Mononuclear cell (primary cell): ENCODE data around the gene CYTH1. TPM values are rescaled to one million over a fixed set of nuclear protein-coding genes. Genes with fewer than 3 reads are reported as not detected.
"Not testable (repeated sequence)": the region's sequence is repeated elsewhere in the genome, so short reads cannot be mapped to it uniquely, and the experiment has no call there.

Experiments used
- H3K27me3 ChIP-seq: 2 replicates; pipeline ENCODE4 v1.6.0; 2011; ENCODE audit warnings: low read length, control low read depth; ENCODE audit not compliant: insufficient read depth
- H3K4me1 ChIP-seq: 2 replicates; pipeline ENCODE4 v1.5.1; 2011; ENCODE audit warnings: mild to moderate bottlenecking, low read length, control low read depth; ENCODE audit not compliant: insufficient read depth
- H3K4me3 ChIP-seq: 2 replicates; pipeline ENCODE4 v1.5.1; 2011; ENCODE audit warnings: mild to moderate bottlenecking, low read length, moderate library complexity
- H3K9me3 ChIP-seq: 2 replicates; pipeline ENCODE4 v1.5.1; 2011; ENCODE audit warnings: low read depth, mild to moderate bottlenecking, control low read depth, low read length
- total RNA-seq: library from RNA; depleted of rRNA; stranded (reverse); fragments of >200 nt; gene quantifications from one replicate; pipeline ENCODE4 v1.2.3, GENCODE V29; 2012

CYTH1 gene
- total RNA-seq, 1 donor: 273 TPM

GRCh38 chr17:78678222-78678557 lies 103.9 kb downstream of the CYTH1 start:
- Histone ChIP-seq H3K4me1 (no peaks in the 10 kb centered on the region), H3K4me3 (no peak overlapping the region), H3K9me3 (no peaks in the 10 kb centered on the region), H3K27me3 (no peaks in the 10 kb centered on the region)

- Histone ChIP-seq H3K27me3 (no peaks in the 10 kb centered on the region), H3K4me3 (no peak overlapping the region), H3K9me3 (no peaks in the 10 kb centered on the region), H3K4me1 (no peaks in the 10 kb centered on the region)
Observed at GRCh38 chr17:78677303-78678221, 104.5 kb downstream of the CYTH1 start.

DNA sequence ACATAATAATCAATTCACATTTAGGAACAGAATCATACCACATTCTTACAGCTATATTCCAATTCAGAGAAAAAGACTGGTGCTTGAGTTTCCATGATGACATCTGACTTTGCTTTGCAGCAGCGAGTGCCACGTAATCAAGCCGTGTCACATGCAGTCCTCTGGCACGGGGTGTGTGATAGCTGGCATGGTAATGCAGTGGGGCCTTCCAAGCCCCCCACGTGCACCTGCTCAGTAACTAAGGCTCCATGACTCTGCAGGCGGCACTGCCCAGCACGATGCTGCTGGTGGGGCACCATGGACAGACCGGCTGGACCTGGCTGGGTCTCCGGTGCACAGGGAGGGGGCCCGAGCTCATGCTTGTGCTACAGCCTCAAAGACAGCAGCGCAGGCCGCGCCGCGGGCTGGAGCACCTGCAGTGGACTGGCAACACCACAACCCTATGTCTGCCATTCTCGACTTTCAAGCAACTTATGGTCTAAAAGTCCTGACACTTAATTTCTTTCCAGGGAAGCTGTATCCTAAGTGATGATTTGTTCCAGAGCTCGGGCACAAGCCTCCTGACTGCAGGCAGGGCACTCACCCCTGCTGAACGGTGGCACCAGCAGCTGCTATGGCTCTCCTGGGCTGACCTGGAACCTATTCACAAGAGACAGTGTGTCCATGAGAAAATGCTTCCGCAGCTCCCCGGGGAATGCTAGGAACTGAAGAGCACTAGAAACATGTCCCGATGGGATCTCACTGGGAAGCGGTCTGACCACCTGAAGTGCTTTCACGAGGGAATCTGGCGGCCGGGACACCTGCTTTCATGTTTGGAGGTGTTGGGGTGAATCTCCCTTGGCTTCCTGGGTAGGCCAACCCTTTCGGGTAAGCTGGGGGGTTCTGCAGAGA lies 105.4 kb downstream of the CYTH1 start:
- no peaks in the 10 kb centered on the region for H3K27me3 ChIP-seq
- H3K4me1 ChIP-seq: no peaks in the 10 kb centered on the region
- H3K9me3 ChIP-seq: no peaks in the 10 kb centered on the region
- no peak overlapping the region for H3K4me3 ChIP-seq

DNA sequence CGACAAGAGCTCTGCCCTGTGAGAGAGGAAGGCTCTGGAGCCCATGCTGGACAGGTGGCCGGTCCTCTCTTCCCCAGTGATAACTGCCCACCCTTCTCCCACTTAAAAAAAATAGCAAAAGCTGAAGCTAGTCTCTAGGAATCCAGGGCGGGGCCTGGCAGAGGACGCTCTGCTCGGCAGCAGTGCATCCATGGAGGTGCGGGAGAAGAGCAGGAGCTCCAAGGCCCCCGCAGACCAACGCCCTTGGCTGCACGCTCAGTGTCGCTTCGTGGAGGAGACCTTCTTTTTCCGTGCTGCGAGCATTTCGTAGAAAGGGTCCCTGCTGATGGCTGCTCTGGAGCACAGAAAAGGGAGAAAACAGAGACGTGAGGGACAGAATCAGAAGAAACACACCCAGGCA lies 106.2 kb downstream of the CYTH1 start:
- Histone ChIP-seq H3K4me3 (no peak overlapping the region), H3K9me3 (no peaks in the 10 kb centered on the region), H3K27me3 (no peaks in the 10 kb centered on the region), H3K4me1 (no peaks in the 10 kb centered on the region)

GRCh38 chr17:78675316-78675616 lies 106.8 kb downstream of the CYTH1 start:
- no peaks in the 10 kb centered on the region for H3K9me3 ChIP-seq
- H3K27me3 ChIP-seq: no peaks in the 10 kb centered on the region
- H3K4me1 ChIP-seq: no peaks in the 10 kb centered on the region
- no peak overlapping the region for H3K4me3 ChIP-seq

DNA sequence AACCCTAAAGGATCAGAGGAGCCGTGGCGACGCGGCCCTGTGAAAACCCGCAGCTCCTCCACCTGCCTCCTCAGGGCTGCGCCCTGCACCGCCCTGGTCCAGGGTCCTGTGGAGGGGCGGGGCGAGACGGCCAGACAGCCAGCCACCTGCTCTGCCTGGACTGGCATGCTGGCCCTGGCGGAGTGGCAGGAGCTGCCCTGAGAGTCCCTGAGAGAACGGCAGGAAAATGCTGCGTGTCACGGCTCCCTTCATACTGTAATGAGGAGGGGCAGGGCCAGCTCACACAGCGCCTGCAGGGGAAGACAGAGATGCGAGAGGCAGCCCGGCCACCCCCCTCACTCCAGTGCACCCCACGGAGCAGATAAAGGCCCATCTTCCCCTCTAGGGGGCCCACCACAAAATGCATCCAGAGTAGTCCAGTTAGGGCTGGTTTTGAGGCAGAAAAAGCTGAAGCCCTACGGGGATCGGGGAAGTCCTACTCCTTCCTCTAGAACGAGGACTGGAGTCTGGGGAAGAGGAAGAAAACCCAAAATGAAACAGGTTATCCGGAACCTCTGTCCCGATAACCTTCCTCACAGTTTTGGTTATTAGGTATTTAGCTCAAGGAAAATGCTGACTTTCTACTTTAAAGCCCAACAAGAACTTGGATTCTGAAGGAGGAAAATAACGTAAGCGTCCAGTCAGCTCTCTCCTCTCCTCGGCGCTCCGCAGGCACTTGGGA lies 107.3 kb downstream of the CYTH1 start:
- H3K27me3 ChIP-seq: no peaks in the 10 kb centered on the region
- H3K4me1 ChIP-seq: no peaks in the 10 kb centered on the region
- H3K4me3 ChIP-seq: no peak overlapping the region
- H3K9me3 ChIP-seq: no peaks in the 10 kb centered on the region

GRCh38 chr17:78674156-78674555 lies 107.9 kb downstream of the CYTH1 start:
- no peaks in the 10 kb centered on the region for H3K27me3 ChIP-seq
- H3K4me1 ChIP-seq: no peaks in the 10 kb centered on the region
- no peak overlapping the region for H3K4me3 ChIP-seq
- H3K9me3 ChIP-seq: no peaks in the 10 kb centered on the region

GRCh38 chr17:78673395-78673794 lies 108.7 kb downstream of the CYTH1 start:
- Histone ChIP-seq H3K4me3 (no peak overlapping the region), H3K9me3 (no peaks in the 10 kb centered on the region), H3K4me1 (no peaks in the 10 kb centered on the region), H3K27me3 (no peaks in the 10 kb centered on the region)

DNA sequence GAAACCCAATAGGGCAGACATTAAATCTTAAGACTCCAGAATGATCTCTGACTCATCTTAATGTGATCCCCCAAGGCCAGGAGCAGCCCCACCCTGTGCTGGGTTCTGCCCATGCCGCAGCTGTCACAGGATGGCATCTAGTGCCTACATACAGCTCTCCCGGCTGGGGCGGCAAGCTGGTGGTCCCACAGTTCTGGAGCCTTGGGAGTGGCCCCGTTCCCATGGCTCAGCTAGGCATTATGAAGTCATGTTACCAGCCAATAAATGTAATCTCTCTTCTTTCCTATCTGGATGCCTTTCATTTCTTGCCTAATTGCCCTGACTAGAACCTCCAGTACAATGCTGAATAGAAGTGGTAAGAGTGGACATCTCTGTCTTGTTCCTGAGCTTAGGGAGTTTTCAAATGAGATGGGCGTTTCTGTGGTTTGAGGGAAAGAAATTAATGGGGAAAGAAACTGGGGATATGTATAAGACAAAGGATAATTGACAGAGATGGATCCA lies 109.2 kb downstream of the CYTH1 start:
- Histone ChIP-seq H3K4me1 (no peaks in the 10 kb centered on the region), H3K4me3 (no peak overlapping the region), H3K27me3 (no peaks in the 10 kb centered on the region), H3K9me3 (no peaks in the 10 kb centered on the region)

DNA sequence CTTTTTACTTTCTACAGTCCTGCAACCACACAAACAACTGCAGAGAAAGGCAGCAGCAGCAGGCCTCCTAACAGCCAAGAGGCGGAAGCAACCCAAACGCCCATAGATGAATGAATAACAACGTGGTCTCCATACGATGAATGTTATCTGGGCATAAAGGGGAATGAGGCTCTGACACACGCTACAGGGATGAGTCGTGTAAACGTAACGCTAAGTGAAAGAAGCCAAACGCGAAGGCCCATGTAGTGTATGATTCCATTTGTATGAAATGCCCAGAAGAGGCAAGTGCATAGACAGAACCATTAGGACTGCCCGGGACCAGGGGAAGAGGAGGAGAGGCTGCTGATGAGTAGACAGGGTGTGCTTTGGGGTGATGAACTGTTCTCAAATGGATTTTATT lies 110.1 kb downstream of the CYTH1 start:
- H3K27me3 ChIP-seq: no peaks in the 10 kb centered on the region
- H3K4me1 ChIP-seq: peaks cover 3% of the 10 kb centered on the region
- no peaks in the 10 kb centered on the region for H3K9me3 ChIP-seq
- H3K4me3 ChIP-seq: no peak overlapping the region

- not testable (repeated sequence) for H3K4me3 ChIP-seq, H3K9me3 ChIP-seq, H3K4me1 ChIP-seq, H3K27me3 ChIP-seq
Observed at GRCh38 chr17:78671726-78672001, 110.4 kb downstream of the CYTH1 start.

- no peaks in the 10 kb centered on the region for H3K9me3 ChIP-seq
- H3K4me3 ChIP-seq: no peak overlapping the region
- H3K27me3 ChIP-seq: no peaks in the 10 kb centered on the region
Observed at GRCh38 chr17:78670850-78671725, 111.0 kb downstream of the CYTH1 start.

DNA sequence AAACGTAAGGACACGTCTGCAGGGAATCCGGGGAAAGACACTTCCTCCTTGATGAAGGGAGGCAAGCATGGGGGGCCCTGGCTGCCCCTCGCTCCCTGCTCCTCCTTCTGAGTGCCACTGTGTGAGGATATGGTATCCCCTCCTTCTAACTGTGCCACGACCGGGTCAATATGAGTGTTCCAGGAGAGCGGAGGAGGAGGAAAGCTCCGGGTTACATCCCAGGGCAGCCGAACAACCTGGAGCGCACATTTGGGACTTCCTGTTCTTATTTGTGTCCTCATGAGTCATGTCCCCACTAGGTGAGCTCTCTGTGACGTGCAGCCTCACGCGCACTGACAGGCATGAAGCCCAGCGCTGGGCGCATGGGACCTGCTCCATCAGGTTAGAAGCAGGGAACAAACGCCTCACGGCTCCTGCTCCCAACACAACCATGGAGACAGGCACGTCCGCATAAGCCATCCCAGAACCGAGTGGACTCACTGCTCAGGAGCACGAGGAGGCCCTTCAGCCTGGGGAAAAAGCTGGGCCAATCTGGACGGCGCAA lies 112.0 kb downstream of the CYTH1 start:
- Histone ChIP-seq H3K9me3 (no peaks in the 10 kb centered on the region), H3K27me3 (no peaks in the 10 kb centered on the region), H3K4me1 (peaks cover 23% of the 10 kb centered on the region), H3K4me3 (no peak overlapping the region)

More at GRCh38 chr17:78670850-78671725, 111.0 kb downstream of the CYTH1 start:
- peaks cover 12% of the 10 kb centered on the region for H3K4me1 ChIP-seq

DNA sequence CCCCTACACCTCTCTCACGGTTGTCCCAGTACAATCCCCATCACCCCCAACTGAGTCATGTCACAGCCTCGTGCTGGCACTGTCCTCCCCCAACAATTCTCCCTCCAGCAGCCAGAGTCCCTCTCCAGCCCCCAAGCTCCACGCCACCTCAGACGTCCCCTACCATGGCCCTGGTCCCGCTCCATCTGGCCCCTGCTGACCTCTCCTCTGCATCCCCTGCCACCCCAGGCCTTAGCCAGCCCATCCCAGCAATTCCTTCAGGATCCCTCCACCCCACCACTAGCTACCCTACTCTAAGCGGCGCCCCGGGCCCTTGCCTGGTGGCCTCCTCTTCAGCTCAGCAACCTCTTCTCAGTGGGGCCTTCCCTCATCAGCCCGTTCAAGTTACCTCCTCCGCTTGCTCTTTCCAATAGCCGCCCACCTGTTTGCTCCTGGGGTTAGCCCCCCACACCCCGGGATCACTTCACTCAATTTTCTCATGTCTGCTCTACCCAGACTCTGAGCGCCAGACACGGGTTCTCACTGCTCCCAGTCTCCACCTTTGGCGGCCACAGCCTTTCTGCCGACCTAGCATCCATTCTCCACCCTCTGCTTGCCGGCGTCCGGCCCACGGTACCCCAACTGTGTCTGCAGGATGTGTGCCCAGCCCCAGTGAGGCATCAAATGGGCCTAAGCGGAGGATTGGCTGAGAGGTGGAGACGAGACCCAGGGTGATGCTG lies 112.7 kb downstream of the CYTH1 start:
- no peaks in the 10 kb centered on the region for H3K27me3 ChIP-seq
- no peak overlapping the region for H3K4me3 ChIP-seq
- no peaks in the 10 kb centered on the region for H3K9me3 ChIP-seq
- peaks cover 28% of the 10 kb centered on the region for H3K4me1 ChIP-seq
